CD4-positive, alpha-beta T cell (primary cell): ENCODE measurements around the gene MYH11. TPM values are rescaled to one million over a fixed set of nuclear protein-coding genes. Genes with fewer than 3 reads are reported as not detected.

Experiments used
- ATAC-seq: fragments of 200-7000 bp; cut with Tn5 transposase; one replicate; pipeline ENCODE4 v1.10.0; 2022; ENCODE audit warnings: mild to moderate bottlenecking; ENCODE audit not compliant: poor library complexity
- CTCF ChIA-PET: fragments of 350-600 bp; sonication (Branson Sonifier 250); formaldehyde crosslinking; loops from one replicate; lab custom pipeline; 2021; ENCODE audit warnings: antibody characterized with exemption, inconsistent platforms; lab: Charles Lee
- POLR2A ChIA-PET: fragments of 350-600 bp; sonication (Branson Sonifier 250); formaldehyde crosslinking; loops from one replicate; lab custom pipeline; 2021; ENCODE audit warnings: antibody characterized with exemption, inconsistent platforms; lab: Charles Lee
- DNase-seq, 14 experiments: peaks; one replicate each; pipeline ENCODE4 v3.0.0-alpha.2; 2013 to 2020; ENCODE audit warnings: mixed read lengths in 2 of 14
- H3K27ac ChIP-seq, 2 donors: one replicate each; pipeline versions ENCODE4 v1.5.1 to v1.7.0; 2013; ENCODE audit warnings: low read length in 2 of 2, low read depth in 1 of 2, mild to moderate bottlenecking in 1 of 2
- H3K27me3 ChIP-seq, 2 experiments: 1 replicate in 1 of 2; 2 replicates in 1 of 2; pipeline versions ENCODE4 v1.6.1 to v1.7.0; 2013; ENCODE audit warnings: low read length in 2 of 2, control low read depth in 1 of 2, mild to moderate bottlenecking in 1 of 2, moderate library complexity in 1 of 2; ENCODE audit not compliant: insufficient read depth in 2 of 2, control insufficient read depth in 1 of 2
- H3K36me3 ChIP-seq: one replicate; pipeline ENCODE4 v1.6.1; 2013; ENCODE audit warnings: low read length, control low read depth; ENCODE audit not compliant: insufficient read depth
- H3K4me1 ChIP-seq: one replicate; pipeline ENCODE4 v1.6.1; 2013; ENCODE audit warnings: low read length, control low read depth; ENCODE audit not compliant: insufficient read depth
- H3K4me3 ChIP-seq: one replicate; pipeline ENCODE4 v1.5.1; 2013; ENCODE audit warnings: mild to moderate bottlenecking, low read length, moderate library complexity
- H3K9me3 ChIP-seq, 2 experiments: 1 replicate in 1 of 2; 2 replicates in 1 of 2; pipeline versions ENCODE4 v1.6.1 to v1.7.0; 2013; ENCODE audit warnings: low read length in 2 of 2, mild to moderate bottlenecking in 2 of 2, control low read depth in 1 of 2, moderate library complexity in 1 of 2; ENCODE audit not compliant: control insufficient read depth in 1 of 2, insufficient read depth in 1 of 2
- H3K27ac Mint-ChIP-seq: one replicate; pipeline ENCODE4 v1.8.0; 2020; ENCODE audit warnings: mixed read lengths
- H3K27me3 Mint-ChIP-seq: one replicate; pipeline ENCODE4 v1.8.0; 2021; ENCODE audit warnings: mixed read lengths
- H3K36me3 Mint-ChIP-seq: one replicate; pipeline ENCODE4 v1.8.0; 2021; ENCODE audit warnings: low read depth, mixed read lengths
- H3K4me1 Mint-ChIP-seq: one replicate; pipeline ENCODE4 v1.8.0; 2021; ENCODE audit warnings: low read depth, mixed read lengths
- H3K4me3 Mint-ChIP-seq: one replicate; pipeline ENCODE4 v1.8.0; 2020; ENCODE audit warnings: mild to moderate bottlenecking, mixed read lengths
- H3K9me3 Mint-ChIP-seq: one replicate; pipeline ENCODE4 v1.8.0; 2020; ENCODE audit warnings: mixed read lengths
- intact Hi-C, 2 experiments: fragments of 100-400 bp; cut with DNase I in 1 of 2; cut with micrococcal nuclease in 1 of 2; formaldehyde crosslinking; loops; one replicate each; pipeline versions ENCODE4 v1.15.1 to v1.9.0; 2023 to 2025; cut with DNase I, micrococcal nuclease
- total RNA-seq, 174 experiments: library from RNA in 2 of 174; stranded (reverse) in 2 of 174; gene quantifications; one replicate each; pipeline ENCODE4 v1.2.3 and lab custom pipeline; 2021 to 2026
- TF ChIP-seq, protein P1 (sequence below): fragments of 200-600 bp; IDR thresholded peaks from one replicate; pipeline ENCODE4 v1.8.0; 2022; ENCODE audit warnings: antibody characterized with exemption, mild to moderate bottlenecking

MYH11 gene
- total RNA-seq, 2 experiments from 2014 or later, result not detected

DNA sequence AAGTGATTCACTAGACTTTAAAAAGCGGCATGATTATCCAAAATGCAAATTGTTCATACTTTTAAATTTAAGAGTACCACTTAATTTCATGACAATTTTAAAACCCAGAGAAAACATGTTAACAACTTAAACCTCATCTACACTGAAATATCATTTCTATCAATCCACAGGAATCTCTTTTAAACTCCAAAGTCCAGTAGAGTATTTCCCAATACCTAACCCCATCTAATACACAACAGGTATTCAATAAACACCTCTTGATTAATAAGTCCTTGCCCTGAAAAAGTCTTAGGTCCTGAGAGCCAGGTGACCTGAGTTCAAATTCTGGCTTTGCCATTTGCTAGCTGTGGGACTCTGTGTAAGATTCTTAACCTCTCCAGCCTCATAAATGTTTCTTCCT is 16.9 kb upstream of the MYH11 start:
- POLR2A ChIA-PET, result interaction anchor here (1.2 kb wide), 1 partner anchor 15 kb away, joined by 5 read pairs; the partner anchor contains the start of gene CEP20
- no peak overlapping the region for H3K4me3 Mint-ChIP-seq
- Histone ChIP-seq H3K9me3 (no peaks in the 10 kb centered on the region), H3K36me3 (peaks cover 51% of the 10 kb centered on the region), H3K27ac (no peak overlapping the region), H3K27me3 (no peaks in the 10 kb centered on the region), H3K4me3 (no peak overlapping the region), H3K4me1 (no peaks in the 10 kb centered on the region)
- CTCF ChIA-PET, result interaction anchor here (0.6 kb wide), 1 partner anchor 1714 kb away, joined by 4 read pairs; no protein-coding TSS in a partner anchor
- H3K9me3 Mint-ChIP-seq, result no peaks in the 10 kb centered on the region
- no peaks in the 10 kb centered on the region for H3K27me3 Mint-ChIP-seq
- TF ChIP-seq, protein P1, sequence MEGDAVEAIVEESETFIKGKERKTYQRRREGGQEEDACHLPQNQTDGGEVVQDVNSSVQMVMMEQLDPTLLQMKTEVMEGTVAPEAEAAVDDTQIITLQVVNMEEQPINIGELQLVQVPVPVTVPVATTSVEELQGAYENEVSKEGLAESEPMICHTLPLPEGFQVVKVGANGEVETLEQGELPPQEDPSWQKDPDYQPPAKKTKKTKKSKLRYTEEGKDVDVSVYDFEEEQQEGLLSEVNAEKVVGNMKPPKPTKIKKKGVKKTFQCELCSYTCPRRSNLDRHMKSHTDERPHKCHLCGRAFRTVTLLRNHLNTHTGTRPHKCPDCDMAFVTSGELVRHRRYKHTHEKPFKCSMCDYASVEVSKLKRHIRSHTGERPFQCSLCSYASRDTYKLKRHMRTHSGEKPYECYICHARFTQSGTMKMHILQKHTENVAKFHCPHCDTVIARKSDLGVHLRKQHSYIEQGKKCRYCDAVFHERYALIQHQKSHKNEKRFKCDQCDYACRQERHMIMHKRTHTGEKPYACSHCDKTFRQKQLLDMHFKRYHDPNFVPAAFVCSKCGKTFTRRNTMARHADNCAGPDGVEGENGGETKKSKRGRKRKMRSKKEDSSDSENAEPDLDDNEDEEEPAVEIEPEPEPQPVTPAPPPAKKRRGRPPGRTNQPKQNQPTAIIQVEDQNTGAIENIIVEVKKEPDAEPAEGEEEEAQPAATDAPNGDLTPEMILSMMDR, result no peak
- peaks cover 56% of the 10 kb centered on the region for H3K36me3 Mint-ChIP-seq
- intact Hi-C loops, result loop anchor here in 1 of 2 experiments (1.0 kb wide), 1 partner anchor 254 kb away; no protein-coding TSS in a partner anchor
- DNase-seq (no peak), ATAC-seq (no peak)
- H3K4me1 Mint-ChIP-seq, result no peaks in the 10 kb centered on the region
- no peak overlapping the region for H3K27ac Mint-ChIP-seq

DNA sequence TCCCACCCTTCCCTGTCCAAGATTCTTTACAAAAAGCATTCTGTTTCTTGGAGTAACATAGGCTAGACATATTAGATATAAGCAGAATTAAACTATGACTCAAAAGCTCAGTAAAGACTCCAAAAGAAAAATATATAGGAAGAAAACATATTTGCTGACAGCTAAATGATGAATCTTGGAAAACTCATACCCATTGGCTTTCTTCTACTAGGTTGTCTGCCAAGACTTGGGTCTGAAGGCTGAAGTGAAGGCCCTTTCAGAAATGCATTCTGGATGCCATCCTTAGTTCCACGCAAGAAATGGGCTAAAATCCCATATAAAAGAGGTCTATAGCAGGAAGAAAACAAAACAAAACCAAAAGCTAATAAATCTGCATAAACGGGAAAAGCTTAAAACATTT is 16.5 kb upstream of the MYH11 start:
- DNase-seq (no peak), ATAC-seq (no peak)
- intact Hi-C loops, result no loop called here
- POLR2A ChIA-PET, result interaction anchor here (1.6 kb wide), 1 partner anchor 15 kb away, joined by 5 read pairs; the partner anchor contains the start of gene CEP20
- Mint-ChIP-seq H3K9me3 (no peaks in the 10 kb centered on the region), H3K36me3 (peaks cover 59% of the 10 kb centered on the region), H3K4me1 (no peaks in the 10 kb centered on the region), H3K27ac (no peak overlapping the region), H3K4me3 (no peak overlapping the region), H3K27me3 (no peaks in the 10 kb centered on the region)
- Histone ChIP-seq H3K4me1 (no peaks in the 10 kb centered on the region), H3K9me3 (no peaks in the 10 kb centered on the region), H3K27ac (no peak overlapping the region), H3K4me3 (no peak overlapping the region), H3K36me3 (peaks cover 51% of the 10 kb centered on the region), H3K27me3 (no peaks in the 10 kb centered on the region)
- TF ChIP-seq, protein P1, result no peak
- CTCF ChIA-PET, result interaction anchor here (1.0 kb wide), 1 partner anchor 254 kb away, joined by 3 read pairs; no protein-coding TSS in a partner anchor

DNA sequence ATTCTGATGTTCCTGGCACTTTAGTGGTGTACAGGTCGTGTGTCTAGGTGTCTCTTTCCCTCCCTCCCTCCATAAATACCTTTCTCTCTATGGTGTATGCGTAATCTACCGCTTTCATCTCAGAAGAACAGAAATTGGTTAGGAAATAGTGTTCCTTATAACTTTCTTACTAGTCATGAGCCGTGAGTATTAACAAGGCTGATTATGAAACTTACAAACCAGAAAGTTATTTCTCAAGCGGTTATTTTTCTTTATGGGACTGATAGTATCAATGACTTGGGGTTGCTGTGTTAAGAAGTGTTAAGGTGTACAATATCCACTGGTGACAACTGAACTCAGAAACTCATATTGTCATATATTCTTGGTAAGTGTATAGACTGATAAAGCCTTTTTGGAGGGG is 13.2 kb upstream of the MYH11 start:
- no peak for DNase-seq
- H3K4me3 ChIP-seq, result no peak overlapping the region
- H3K27me3 Mint-ChIP-seq, result no peaks in the 10 kb centered on the region
- CTCF ChIA-PET, result no interaction called here
- H3K27ac Mint-ChIP-seq, result no peak overlapping the region
- no peaks in the 10 kb centered on the region for H3K9me3 Mint-ChIP-seq
- peaks cover 78% of the 10 kb centered on the region for H3K36me3 Mint-ChIP-seq
- H3K36me3 ChIP-seq, result peaks cover 65% of the 10 kb centered on the region
- POLR2A ChIA-PET, result no interaction called here
- no peaks in the 10 kb centered on the region for H3K4me1 Mint-ChIP-seq
- intact Hi-C loops, result no loop called here
- no peaks in the 10 kb centered on the region for H3K9me3 ChIP-seq
- ATAC-seq, result no peak
- TF ChIP-seq, protein P1, result no peak
- no peak overlapping the region for H3K4me3 Mint-ChIP-seq
- H3K4me1 ChIP-seq, result no peaks in the 10 kb centered on the region
- H3K27me3 ChIP-seq, result no peaks in the 10 kb centered on the region
- no peak overlapping the region for H3K27ac ChIP-seq
